K562 (cell line): ENCODE measurements around the gene KCNN4. TPM values are rescaled to one million over a fixed set of nuclear protein-coding genes. Genes with fewer than 3 reads are reported as not detected.
A peak's percentile ranks its signal among the peaks of the same experiment; 100 is the strongest.

Experiments
- ATAC-seq: fragments of 200-7000 bp; cut with Tn5 transposase; 3 replicates; pipeline ENCODE4 v1.9.1; 2020; ENCODE audit warnings: moderate library complexity
- BruUV-seq: library from RNA; stranded (reverse); fragments of 400-500 nt; replicated peaks from 2 replicates; lab custom pipeline; 2021; lab: Mats Ljungman, UMichigan
- CTCF ChIA-PET: fragments of 300-600 bp; formaldehyde crosslinking; extraction: SDS; loops from one replicate; lab custom pipeline; 2021; ENCODE audit warnings: low intra/inter-chr PET ratio; lab: Yijun Ruan, JAX
- POLR2A ChIA-PET: fragments of 300-600, 350-650 bp; sonication (Branson Sonifier 250); formaldehyde crosslinking; extraction: SDS; loops from one replicate; lab custom pipeline; 2021; ENCODE audit warnings: antibody characterized with exemption, inconsistent platforms; lab: Yijun Ruan, JAX
- DNase-seq, 4 experiments: peaks; one replicate each; pipeline versions ENCODE4 v3.0.0 to v3.0.0-alpha.2; 2011 to 2018; ENCODE audit warnings: low spot score in 3 of 4, mixed read lengths in 3 of 4; ENCODE audit errors: extremely low read depth in 1 of 4
- FAIRE-seq: peaks from 2 replicates; lab custom pipeline; 2011; peaks lifted over from hg19 to GRCh38; lab: Jason Lieb, UNC
- H2AFZ ChIP-seq: 2 replicates; pipeline ENCODE4 v1.6.0; 2011; ENCODE audit warnings: low read depth, low read length, control low read depth, inconsistent platforms
- H3K27ac ChIP-seq: fragments of 200-600 bp; 3 replicates; pipeline ENCODE4 v1.8.0; 2011; ENCODE audit warnings: low read depth, mild to moderate bottlenecking, control low read depth, inconsistent platforms, low read length, moderate library complexity, mixed read lengths; ENCODE audit errors: extremely low read depth
- H3K27me3 ChIP-seq, 2 experiments: fragments of 300-600 bp in 1 of 2; 2 replicates in 1 of 2; 3 replicates in 1 of 2; pipeline versions ENCODE4 v1.6.0 to v1.8.0; 2011; ENCODE audit warnings: inconsistent platforms in 2 of 2, low read length in 2 of 2, mild to moderate bottlenecking in 1 of 2, mixed read lengths in 1 of 2, moderate library complexity in 1 of 2; ENCODE audit not compliant: control insufficient read depth in 2 of 2, insufficient read depth in 2 of 2
- H3K36me3 ChIP-seq: fragments of 300-600 bp; 3 replicates; pipeline ENCODE4 v1.8.0; 2011; ENCODE audit warnings: mild to moderate bottlenecking, low read length, inconsistent platforms; ENCODE audit not compliant: control insufficient read depth, insufficient read depth
- H3K4me1 ChIP-seq, 2 experiments: fragments of 200-600 bp in 1 of 2; replicated peaks in 1 of 2; 2 replicates in 1 of 2; 3 replicates in 1 of 2; pipeline versions ENCODE4 v1.5.1 to v1.8.0; 2011; ENCODE audit warnings: inconsistent platforms in 2 of 2, low read length in 2 of 2, mild to moderate bottlenecking in 1 of 2, mixed read lengths in 1 of 2, moderate library complexity in 1 of 2; ENCODE audit not compliant: control insufficient read depth in 2 of 2, insufficient read depth in 2 of 2
- H3K4me2 ChIP-seq: 2 replicates; pipeline ENCODE4 v1.6.1; 2011; ENCODE audit warnings: low read length, control low read depth, inconsistent platforms, mixed read lengths; ENCODE audit not compliant: insufficient read depth
- H3K4me3 ChIP-seq: fragments of 200-600 bp; sonication (generic), shearing (Covaris generic); 2 replicates; pipeline ENCODE4 v1.5.1; 2016; ENCODE audit warnings: control low read depth, inconsistent platforms
- H3K79me2 ChIP-seq: fragments of 200-600 bp; 3 replicates; pipeline ENCODE4 v1.8.0; 2011; ENCODE audit warnings: low read length, inconsistent platforms; ENCODE audit not compliant: control insufficient read depth, insufficient read depth
- H3K9ac ChIP-seq, 2 experiments: 2 replicates each; pipeline versions ENCODE4 v1.6.0 to v1.6.1; 2011; ENCODE audit warnings: low read depth in 2 of 2, low read length in 2 of 2, control low read depth in 1 of 2, inconsistent platforms in 1 of 2, mild to moderate bottlenecking in 1 of 2, mixed read lengths in 1 of 2; ENCODE audit not compliant: insufficient read depth in 1 of 2
- H3K9me1 ChIP-seq: one replicate; pipeline ENCODE4 v1.6.0; 2011; ENCODE audit warnings: inconsistent platforms, mild to moderate bottlenecking, low read length, moderate library complexity; ENCODE audit not compliant: control insufficient read depth, insufficient read depth
- H3K9me3 ChIP-seq: replicated peaks from 2 replicates; pipeline ENCODE4 v1.5.1; 2011; ENCODE audit warnings: low read depth, low read length, inconsistent platforms; ENCODE audit not compliant: control insufficient read depth, insufficient read depth
- H4K20me1 ChIP-seq: replicated peaks from 2 replicates; pipeline ENCODE4 v1.6.1; 2011; ENCODE audit warnings: low read length, inconsistent platforms, mixed read lengths; ENCODE audit not compliant: control insufficient read depth, insufficient read depth
- CHD1 ChIP-seq: fragments of 200-600 bp; sonication (generic); IDR thresholded peaks from one replicate; pipeline ENCODE4 v1.6.1; 2012; ENCODE audit warnings: mild to moderate bottlenecking, moderate library complexity, low read length, inconsistent platforms
- KLF13 ChIP-seq: fragments of 450-650 bp; IDR thresholded peaks from 2 replicates; pipeline ENCODE4 v1.6.1; 2016; ENCODE audit warnings: missing genetic modification characterization, low read depth, mild to moderate bottlenecking, missing compliant biosample characterization, moderate library complexity, borderline replicate concordance
- NCOA1 ChIP-seq: fragments of 450-650 bp; IDR thresholded peaks from 2 replicates; pipeline ENCODE4 v1.6.1; 2016; ENCODE audit warnings: low read depth
- PREB ChIP-seq: sonication (generic); formaldehyde crosslinking; IDR thresholded peaks from 2 replicates; pipeline ENCODE4 v1.8.1; 2023; ENCODE audit warnings: mild to moderate bottlenecking, missing genetic modification reagents
- RBM15 ChIP-seq: fragments of 200-400 bp; formaldehyde crosslinking; IDR thresholded peaks from 2 replicates; pipeline ENCODE4 v1.6.1; 2018; ENCODE audit warnings: mild to moderate bottlenecking, low read length, moderate library complexity; ENCODE audit not compliant: insufficient read depth
- RNF2 ChIP-seq: sonication (generic); IDR thresholded peaks from 2 replicates; pipeline ENCODE4 v1.6.1; 2016
- SPI1 ChIP-seq: IDR thresholded peaks from 2 replicates; pipeline ENCODE4 v1.6.1; 2011; ENCODE audit warnings: low read depth, low read length, control low read depth, borderline replicate concordance
- ZFP30 ChIP-seq: fragments of 250-450 bp; sonication (Bioruptor Pico); IDR thresholded peaks from 2 replicates; pipeline ENCODE4 v1.8.0; 2022; ENCODE audit warnings: moderate library complexity, mild to moderate bottlenecking, inconsistent platforms, borderline replicate concordance
- ZNF217 ChIP-seq: sonication (generic); formaldehyde crosslinking; IDR thresholded peaks from 2 replicates; pipeline ENCODE4 v1.8.0; 2022; ENCODE audit warnings: mild to moderate bottlenecking, missing genetic modification reagents
- ZNF318 ChIP-seq, 2 experiments: fragments of 450-650 bp; IDR thresholded peaks; 2 replicates each; pipeline ENCODE4 v1.6.1; 2016; ENCODE audit warnings: mild to moderate bottlenecking in 2 of 2, borderline replicate concordance in 1 of 2, low read depth in 1 of 2, moderate library complexity in 1 of 2
- ZNF644 ChIP-seq: fragments of 200-800 bp; sonication (Bioruptor generic); IDR thresholded peaks from 2 replicates; pipeline ENCODE4 v1.6.1; 2016; ENCODE audit warnings: low read depth, missing genetic modification characterization, missing compliant biosample characterization
- WGBS: fragments of 100-300 bp; shearing (Covaris generic); methylation state at CpG from one replicate; pipeline ENCODE4 v1.1.6; 2016; ENCODE audit warnings: low coverage, mixed read lengths; ENCODE audit not compliant: insufficient coverage; ENCODE audit errors: missing lambda C conversion rate; 5-methylcytosine and 5-hydroxymethylcytosine counted together
- in situ Hi-C: fragments of 300-500 bp; cut with MboI; formaldehyde crosslinking; loops from 4 replicates; pipeline ENCODE4 v1.15.0; 2018; ENCODE audit warnings: inconsistent platforms, mixed read lengths
- intact Hi-C: fragments of 100-400 bp; cut with micrococcal nuclease; formaldehyde crosslinking; loops from 2 replicates; pipeline ENCODE4 v1.14.2; 2022
- polyA plus RNA-seq, 8 experiments: library from polyadenylated mRNA; depleted of rRNA in 4 of 8; stranded (reverse) in 5 of 8; unstranded in 3 of 8; fragments of >200 nt; fragmentation: Nextera tagmentation in 2 of 8; fragmentation: Illumina TruSeq in 1 of 8; extraction: Ambion mirVana in 2 of 8; extraction: Trizol in 1 of 8; gene quantifications; 2 replicates each; pipeline versions ENCODE4 v1.2.1 to v1.2.3, GENCODE V29; 2011 to 2014; ENCODE audit warnings: inconsistent platforms in 1 of 8, missing spikeins in 1 of 8
- total RNA-seq, 7 experiments: library from RNA; depleted of rRNA in 6 of 7; stranded (reverse); fragments of >200 nt in 6 of 7; fragmentation: Illumina TruSeq in 2 of 7; extraction: Trizol in 2 of 7; gene quantifications; 2 replicates each; pipeline versions ENCODE4 v1.2.1 to v1.2.3, GENCODE V29; 2011 to 2021; ENCODE audit warnings: low replicate concordance in 1 of 7

Gene KCNN4
- total and polyA plus RNA-seq, 9 of the 15 experiments (the other 6 are each of a cell fraction or from before 2014, with no cell fraction given) = 0.53 to 37.7 (median 25.9) TPM

- no peaks in the 10 kb centered on the region for H3K4me1 ChIP-seq
- H3K27ac ChIP-seq = no peak overlapping the region
- no peaks in the 10 kb centered on the region for H3K9me1 ChIP-seq
- in situ Hi-C loops = no loop called here
- no peak overlapping the region for H2AFZ ChIP-seq
- intact Hi-C loops = no loop called here
- CTCF ChIA-PET = no interaction called here
- ATAC-seq (peak; percentile 33; the same call in 2 of the 3 replicates), DNase-seq (no peak), FAIRE-seq (no peak)
- no peaks in the 10 kb centered on the region for H4K20me1 ChIP-seq
- 0 out of 4 replicates have a peak overlapping the region, but pooled peaks of 1 of the 2 experiments have one; percentile 13 for H3K9ac ChIP-seq
- no peak overlapping the region for H3K4me2 ChIP-seq
- POLR2A ChIA-PET = interaction anchor here (0.6 to 2.0 kb wide), 4 partner anchors 9 to 429 kb away, joined by 3 to 8 read pairs (median 6); partner anchors contain the start of gene PLAUR
- H3K27me3 ChIP-seq = no peaks in the 10 kb centered on the region
- no TSS peak for BruUV-seq
- no peaks in the 10 kb centered on the region for H3K9me3 ChIP-seq
- no peak overlapping the region for H3K4me3 ChIP-seq
- WGBS = 46% methylated on average over 14 of the region's 15 CpGs
- H3K79me2 ChIP-seq = no peaks in the 10 kb centered on the region
- peaks cover 34% of the 10 kb centered on the region for H3K36me3 ChIP-seq
- TF ChIP-seq NCOA1 (no peak), SPI1 (no peak), ZNF217 (CRISPR knock-in tag) (no peak), RBM15 (no peak), ZNF644 (tag) (no peak), RNF2 (no peak), ZFP30 (CRISPR knock-in tag) (no peak), ZNF318 (IDR thresholded peaks at IDR 0.05; ENCODE audit: borderline replicate concordance in 1 of 2, low read depth in 1 of 2) (no peak), CHD1 (no peak), KLF13 (tag) (peak; percentile 13; the same call in 1 of the 2 replicates), PREB (CRISPR knock-in tag) (no peak)
Measured at GRCh38 chr19:43726736-43727592, 53.8 kb downstream of the KCNN4 start.
